Vagina (tissue), 2 donors: Measurements from ENCODE around the gene TTC7B. TPM values are rescaled to one million over a fixed set of nuclear protein-coding genes. Genes with fewer than 3 reads are reported as not detected.

Source experiments
- DNase-seq, 2 donors: peaks; one replicate each; pipeline ENCODE4 v3.0.0-alpha.2; 2017; ENCODE audit errors: extremely low spot score in 2 of 2
- H3K27ac ChIP-seq: fragments of 200-600 bp; sonication (generic); one replicate; pipeline ENCODE4 v1.5.1; 2019
- H3K27me3 ChIP-seq: fragments of 200-600 bp; sonication (generic); one replicate; pipeline ENCODE4 v1.5.1; 2019
- H3K36me3 ChIP-seq, 2 donors: fragments of 200-600 bp; sonication (generic); one replicate each; pipeline ENCODE4 v1.5.1; 2017 to 2019
- H3K4me1 ChIP-seq: fragments of 200-600 bp; sonication (generic); one replicate; pipeline ENCODE4 v1.5.1; 2019
- H3K4me3 ChIP-seq, 2 donors: fragments of 200-600 bp; sonication (generic); 1 replicate in 1 of 2; 2 replicates in 1 of 2; pipeline ENCODE4 v1.5.1; 2016 to 2019
- H3K9me3 ChIP-seq: fragments of 200-600 bp; sonication (generic); one replicate; pipeline ENCODE4 v1.5.1; 2019
- CTCF ChIP-seq, 3 experiments: fragments of 450-650 bp in 2 of 3; fragments of 200-600 bp in 1 of 3; sonication (generic) in 1 of 3; IDR thresholded peaks; one replicate each; pipeline ENCODE4 v1.5.1; 2017 to 2019; ENCODE audit warnings: antibody characterized with exemption in 3 of 3, mild to moderate bottlenecking in 2 of 3, moderate library complexity in 2 of 3
- POLR2A ChIP-seq, 2 donors: fragments of 450-650 bp; IDR thresholded peaks; one replicate each; pipeline ENCODE4 v1.6.1; 2017; ENCODE audit warnings: antibody characterized with exemption in 2 of 2, mild to moderate bottlenecking in 2 of 2, moderate library complexity in 2 of 2
- POLR2AphosphoS5 ChIP-seq, 2 donors: sonication (generic); formaldehyde crosslinking; IDR thresholded peaks; one replicate each; pipeline ENCODE4 v1.9.0; 2017; ENCODE audit warnings: antibody characterized with exemption in 2 of 2, mild to moderate bottlenecking in 2 of 2, low read depth in 1 of 2; ENCODE audit not compliant: insufficient read depth in 1 of 2
- intact Hi-C: fragments of 100-400 bp; cut with DNase I; formaldehyde crosslinking; loops from one replicate; pipeline ENCODE4 v1.15.1; 2023
- total RNA-seq: library from RNA; depleted of rRNA; stranded (reverse); fragments of >200 nt; gene quantifications from one replicate; pipeline ENCODE4 v1.2.3, GENCODE V29; 2016

Gene TTC7B
- total RNA-seq, 1 donor from 2014 or later, result 56.0 TPM

- DNase-seq, result peak in 1 of 2 donors; percentile 58
- Histone ChIP-seq H3K4me1 (peaks cover 6% of the 10 kb centered on the region), H3K36me3 (no peaks in the 10 kb centered on the region), H3K27me3 (no peaks in the 10 kb centered on the region), H3K27ac (no peak overlapping the region), H3K4me3 (no peak overlapping the region), H3K9me3 (no peaks in the 10 kb centered on the region)
- no peak for TF ChIP-seq POLR2A (IDR thresholded peaks at IDR 0.05)
- TF ChIP-seq CTCF (IDR thresholded peaks at IDR 0.05), result no peak
- TF ChIP-seq POLR2AphosphoS5 (IDR thresholded peaks at IDR 0.05; ENCODE audit: insufficient read depth in 1 of 2, low read depth in 1 of 2), result no peak
- intact Hi-C loops, result no loop called here
These were observed 94.5 kb downstream of the TTC7B start for GRCh38 chr14:90721619-90722305.

DNA sequence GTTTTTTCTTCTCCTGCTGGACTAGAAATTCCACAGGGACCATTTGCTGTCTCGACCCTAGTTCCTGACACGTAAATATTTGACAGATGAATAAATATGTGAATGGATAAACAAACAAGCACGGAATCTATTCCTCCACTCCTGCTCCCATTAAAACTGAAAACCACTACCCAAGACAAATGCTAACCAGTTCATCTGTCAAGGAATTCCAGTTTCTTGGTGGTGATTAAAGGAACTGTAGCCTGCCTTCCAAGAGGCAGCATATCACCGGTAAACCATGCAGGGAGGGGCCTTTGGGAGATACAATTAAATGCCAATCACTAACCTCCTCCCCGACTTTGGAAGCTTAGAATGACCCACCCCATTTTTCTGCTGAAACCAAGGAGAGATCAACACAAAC, 95.4 kb downstream of the TTC7B start:
- Histone ChIP-seq H3K27ac (no peak overlapping the region), H3K4me3 (no peak overlapping the region), H3K27me3 (no peaks in the 10 kb centered on the region), H3K9me3 (no peaks in the 10 kb centered on the region), H3K36me3 (no peaks in the 10 kb centered on the region), H3K4me1 (no peaks in the 10 kb centered on the region)
- intact Hi-C loops, result no loop called here
- DNase-seq, result no peak
- no peak for TF ChIP-seq CTCF (IDR thresholded peaks at IDR 0.05)
- TF ChIP-seq POLR2AphosphoS5 (IDR thresholded peaks at IDR 0.05; ENCODE audit: insufficient read depth in 1 of 2, low read depth in 1 of 2), result no peak
- TF ChIP-seq POLR2A (IDR thresholded peaks at IDR 0.05), result no peak

GRCh38 chr14:90720336-90720735, 95.9 kb downstream of the TTC7B start:
- H3K27ac ChIP-seq, result no peak overlapping the region
- H3K4me1 ChIP-seq, result no peaks in the 10 kb centered on the region
- no peaks in the 10 kb centered on the region for H3K36me3 ChIP-seq
- no peak overlapping the region for H3K4me3 ChIP-seq
- H3K9me3 ChIP-seq, result no peaks in the 10 kb centered on the region
- intact Hi-C loops, result no loop called here
- TF ChIP-seq CTCF (IDR thresholded peaks at IDR 0.05) (no peak), POLR2AphosphoS5 (IDR thresholded peaks at IDR 0.05; ENCODE audit: insufficient read depth in 1 of 2, low read depth in 1 of 2) (no peak)
- no peak for DNase-seq
- no peaks in the 10 kb centered on the region for H3K27me3 ChIP-seq

GRCh38 chr14:90717916-90718315, 98.3 kb downstream of the TTC7B start:
- DNase-seq, result peak in 1 of 2 donors; percentile 79
- Histone ChIP-seq H3K9me3 (no peaks in the 10 kb centered on the region), H3K27me3 (no peaks in the 10 kb centered on the region), H3K4me1 (no peaks in the 10 kb centered on the region), H3K27ac (no peak overlapping the region), H3K4me3 (no peak overlapping the region), H3K36me3 (no peaks in the 10 kb centered on the region)
- TF ChIP-seq POLR2A (IDR thresholded peaks at IDR 0.05), result no peak
- no peak for TF ChIP-seq POLR2AphosphoS5 (IDR thresholded peaks at IDR 0.05; ENCODE audit: insufficient read depth in 1 of 2, low read depth in 1 of 2)
- no peak for TF ChIP-seq CTCF (IDR thresholded peaks at IDR 0.05)
- intact Hi-C loops, result no loop called here

DNA sequence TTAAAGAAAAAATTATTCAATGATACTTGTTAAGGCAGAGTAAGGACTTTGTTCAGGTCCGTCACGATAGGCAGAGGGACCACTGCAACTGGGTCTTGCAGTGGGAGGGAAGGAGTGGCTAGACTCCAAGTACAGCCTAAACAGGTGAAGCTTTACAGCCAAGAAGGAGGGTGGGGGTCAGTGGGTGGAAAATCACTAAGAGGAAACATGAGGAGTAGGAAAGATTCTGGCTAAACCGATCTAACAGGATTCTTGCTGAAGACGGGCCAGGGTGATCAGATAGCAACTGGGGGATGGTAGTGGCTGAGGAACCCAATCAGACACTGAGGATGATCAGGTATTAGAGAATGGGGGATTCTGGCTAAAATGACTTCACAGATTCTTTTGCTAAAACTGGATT, 100.2 kb downstream of the TTC7B start:
- peak in 1 of 2 donors; percentile 52 for DNase-seq

More for the DNA sequence above, 100.2 kb downstream of the TTC7B start:
- no peak overlapping the region for H3K4me3 ChIP-seq
- TF ChIP-seq CTCF (IDR thresholded peaks at IDR 0.05) (no peak), POLR2AphosphoS5 (IDR thresholded peaks at IDR 0.05; ENCODE audit: insufficient read depth in 1 of 2, low read depth in 1 of 2) (no peak), POLR2A (IDR thresholded peaks at IDR 0.05) (no peak)
- H3K36me3 ChIP-seq, result no peaks in the 10 kb centered on the region
- intact Hi-C loops, result no loop called here
- no peak overlapping the region for H3K27ac ChIP-seq
- no peaks in the 10 kb centered on the region for H3K9me3 ChIP-seq
- no peaks in the 10 kb centered on the region for H3K4me1 ChIP-seq
- H3K27me3 ChIP-seq, result no peaks in the 10 kb centered on the region
